DMS53 treated with DMSO at 0.1 percent for 48 hours (cell line): ENCODE data around the gene FBXO31.
"Not testable (repeated sequence)": the region's sequence is repeated elsewhere in the genome, so short reads cannot be mapped to it uniquely, and the experiment has no call there.

Experiments
- DNase-seq: peaks from one replicate; lab custom pipeline; 2025; ENCODE audit not compliant: unreplicated experiment; lab: John Stamatoyannopoulos, UW

Gene FBXO31

GRCh38 chr16:87344931-87345631, 38.5 kb downstream of the FBXO31 start:
- DNase-seq, result no peak

GRCh38 chr16:87344165-87344930, 39.2 kb downstream of the FBXO31 start:
- DNase-seq, result no peak

GRCh38 chr16:87343753-87344050, 39.9 kb downstream of the FBXO31 start:
- no peak for DNase-seq

GRCh38 chr16:87342978-87343752, 40.4 kb downstream of the FBXO31 start:
- DNase-seq, result no peak

- DNase-seq, result no peak
These were observed 41.1 kb downstream of the FBXO31 start for GRCh38 chr16:87342504-87342903.

GRCh38 chr16:87340198-87340597, 43.4 kb downstream of the FBXO31 start:
- no peak for DNase-seq

GRCh38 chr16:87339724-87340105, 43.9 kb downstream of the FBXO31 start:
- DNase-seq, result not testable (repeated sequence)

GRCh38 chr16:87339086-87339723, 44.4 kb downstream of the FBXO31 start:
- DNase-seq, result no peak

- DNase-seq, result no peak
These were observed 45.3 kb downstream of the FBXO31 start for GRCh38 chr16:87338155-87338765.

GRCh38 chr16:87337262-87337771, 46.3 kb downstream of the FBXO31 start:
- DNase-seq, result no peak

- no peak for DNase-seq
These were observed 46.9 kb downstream of the FBXO31 start for GRCh38 chr16:87336434-87337240.

GRCh38 chr16:87335625-87336433, 47.7 kb downstream of the FBXO31 start:
- no peak for DNase-seq

GRCh38 chr16:87334651-87335624, 48.6 kb downstream of the FBXO31 start:
- no peak for DNase-seq

GRCh38 chr16:87333581-87334331, 49.8 kb downstream of the FBXO31 start:
- DNase-seq, result no peak

GRCh38 chr16:87333101-87333500, 50.5 kb downstream of the FBXO31 start:
- no peak for DNase-seq

- DNase-seq, result no peak
These were observed 51.4 kb downstream of the FBXO31 start for GRCh38 chr16:87332150-87332549.

- DNase-seq, result no peak
These were observed 52.3 kb downstream of the FBXO31 start for GRCh38 chr16:87331241-87331801.
